Esophagus muscularis mucosa (tissue), 4 donors: ENCODE results near the gene TMEM259.

Experiments used
- CTCF ChIP-seq, 3 experiments: fragments of 200-600 bp in 2 of 3; fragments of 450-650 bp in 1 of 3; sonication (generic) in 2 of 3; IDR thresholded peaks; one replicate each; pipeline ENCODE4 v1.5.1; 2017 to 2019; ENCODE audit warnings: antibody characterized with exemption in 3 of 3, mild to moderate bottlenecking in 2 of 3, moderate library complexity in 1 of 3
- EP300 ChIP-seq: sonication (generic); formaldehyde crosslinking; IDR thresholded peaks from one replicate; pipeline ENCODE4 v1.6.1; 2017; ENCODE audit warnings: antibody characterized with exemption
- POLR2A ChIP-seq: fragments of 450-650 bp; IDR thresholded peaks from one replicate; pipeline ENCODE4 v1.6.1; 2017; ENCODE audit warnings: antibody characterized with exemption, moderate library complexity, mild to moderate bottlenecking, low read depth
- POLR2AphosphoS5 ChIP-seq, 2 donors: sonication (generic); formaldehyde crosslinking; IDR thresholded peaks; one replicate each; pipeline ENCODE4 v1.6.1; 2017; ENCODE audit warnings: antibody characterized with exemption in 2 of 2

- TF ChIP-seq CTCF (IDR thresholded peaks at IDR 0.05) = no peak
- TF ChIP-seq POLR2A = no peak
- TF ChIP-seq POLR2AphosphoS5 (IDR thresholded peaks at IDR 0.05) = no peak
- no peak for TF ChIP-seq EP300
Measured at GRCh38 chr19:1052349-1052975, 31.5 kb upstream of the TMEM259 start.
